IMR-90 (cell line): ENCODE measurements around the gene MMP24.

Experiments used
- BHLHE40 ChIP-seq: fragments of 150-350 bp; IDR thresholded peaks from 2 replicates; pipeline ENCODE4 v1.6.1; 2016; ENCODE audit warnings: mild to moderate bottlenecking, low read depth, low read length
- CEBPB ChIP-seq: IDR thresholded peaks from 2 replicates; pipeline ENCODE4 v1.6.1; 2012; ENCODE audit warnings: low read depth, low read length, improper control_type of control experiment
- CHD1 ChIP-seq: IDR thresholded peaks from 2 replicates; pipeline ENCODE4 v1.6.1; 2012; ENCODE audit warnings: low read depth, low read length, improper control_type of control experiment
- CTCF ChIP-seq: conservative IDR thresholded peaks from 2 replicates; pipeline ENCODE4 v1.5.1; 2012; ENCODE audit warnings: mild to moderate bottlenecking, low read depth, low read length, improper control_type of control experiment
- ELK1 ChIP-seq: fragments of 150-350 bp; IDR thresholded peaks from 2 replicates; pipeline ENCODE4 v1.6.1; 2016; ENCODE audit warnings: low read depth, mild to moderate bottlenecking, low read length, moderate library complexity, borderline replicate concordance
- FOS ChIP-seq: fragments of 150-350 bp; IDR thresholded peaks from 2 replicates; pipeline ENCODE4 v1.6.1; 2016; ENCODE audit warnings: low read depth, low read length
- MAFK ChIP-seq: IDR thresholded peaks from 2 replicates; pipeline ENCODE4 v1.6.1; 2012; ENCODE audit warnings: low read depth, low read length, improper control_type of control experiment
- MAZ ChIP-seq: IDR thresholded peaks from 2 replicates; pipeline ENCODE4 v1.6.1; 2012; ENCODE audit warnings: low read depth, mild to moderate bottlenecking, low read length, improper control_type of control experiment, moderate library complexity, borderline replicate concordance
- MXI1 ChIP-seq: IDR thresholded peaks from 2 replicates; pipeline ENCODE4 v1.6.1; 2012; ENCODE audit warnings: low read depth, mild to moderate bottlenecking, low read length, moderate library complexity, borderline replicate concordance
- POLR2A ChIP-seq: IDR thresholded peaks from 2 replicates; pipeline ENCODE4 v1.6.1; 2012; ENCODE audit warnings: mild to moderate bottlenecking, low read depth, low read length
- RCOR1 ChIP-seq: IDR thresholded peaks from 2 replicates; pipeline ENCODE4 v1.6.1; 2012; ENCODE audit warnings: mild to moderate bottlenecking, low read length, improper control_type of control experiment; ENCODE audit not compliant: insufficient replicate concordance
- RFX5 ChIP-seq: IDR thresholded peaks from 2 replicates; pipeline ENCODE4 v1.8.0; 2012; ENCODE audit warnings: low read depth, mild to moderate bottlenecking, low read length, moderate library complexity
- SMC3 ChIP-seq: fragments of 150-350 bp; IDR thresholded peaks from 2 replicates; pipeline ENCODE4 v1.6.1; 2016; ENCODE audit warnings: low read depth, mild to moderate bottlenecking, antibody characterized with exemption, low read length, moderate library complexity
- USF2 ChIP-seq: fragments of 150-350 bp; IDR thresholded peaks from 2 replicates; pipeline ENCODE4 v1.6.1; 2017; ENCODE audit warnings: mild to moderate bottlenecking, antibody characterized with exemption, low read length, low read depth

- TF ChIP-seq CTCF = no peak
- no peak for TF ChIP-seq POLR2A
- no peak for TF ChIP-seq USF2
- TF ChIP-seq FOS = no peak
- no peak for TF ChIP-seq MAFK
- TF ChIP-seq ELK1 = no peak
- no peak for TF ChIP-seq BHLHE40
- TF ChIP-seq RCOR1 = no peak
- TF ChIP-seq CEBPB = no peak
- no peak for TF ChIP-seq RFX5
- no peak for TF ChIP-seq MXI1
- no peak for TF ChIP-seq SMC3
- TF ChIP-seq CHD1 = no peak
- no peak for TF ChIP-seq MAZ
Measured at GRCh38 chr20:35317416-35318210, 91.1 kb downstream of the MMP24 start.
